SK-N-MC (cell line): ENCODE results near the gene ZNF98.

Source experiments
- EZH2 ChIP-seq: fragments of 200-600 bp; sonication (generic); IDR thresholded peaks from one replicate; pipeline ENCODE4 v1.6.1; 2017; ENCODE audit warnings: antibody characterized with exemption
- FOXP2 ChIP-seq: optimal IDR thresholded peaks from 2 replicates; pipeline ENCODE3; 2011; ENCODE audit warnings: mild to moderate bottlenecking, moderate library complexity; ENCODE audit not compliant: insufficient read depth; ENCODE audit errors: extremely low read length, control extremely low read depth

DNA sequence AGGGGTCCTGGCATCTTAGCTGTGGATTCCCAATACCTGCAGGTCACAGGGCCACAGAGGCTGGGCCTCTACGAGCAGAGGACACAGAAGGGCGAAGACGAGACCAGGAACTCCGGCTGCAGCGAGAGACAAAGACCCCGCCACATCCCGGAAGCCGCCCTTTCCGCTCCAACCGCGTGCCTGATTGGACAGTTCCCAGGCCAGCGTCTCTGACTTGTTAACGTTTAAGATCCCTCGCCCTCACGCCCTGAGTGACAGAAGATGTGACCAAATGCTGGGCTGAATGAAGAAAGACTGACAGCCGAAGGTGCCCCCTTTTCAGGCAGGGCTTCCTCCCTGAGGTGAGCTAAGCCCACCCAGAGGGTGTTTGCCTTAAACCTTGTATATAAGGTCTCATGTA, at the start of gene ZNF98:
- TF ChIP-seq FOXP2 (no peak), EZH2 (no peak)
